Keratinocyte (primary cell): ENCODE measurements around the gene VASH2. TPM values are rescaled to one million over a fixed set of nuclear protein-coding genes. Genes with fewer than 3 reads are reported as not detected.

Experiments used
- DNase-seq: peaks from one replicate; pipeline ENCODE4 v3.0.0-alpha.2; 2011; ENCODE audit warnings: low read depth, missing footprints, low spot score
- FAIRE-seq: peaks from 2 replicates; lab custom pipeline; 2011; peaks lifted over from hg19 to GRCh38; lab: Jason Lieb, UNC
- H2AFZ ChIP-seq: 2 replicates; pipeline ENCODE4 v1.6.0; 2012; ENCODE audit warnings: low read length, control low read depth, inconsistent platforms; ENCODE audit not compliant: control insufficient read depth
- H3K27ac ChIP-seq: 2 replicates; pipeline ENCODE4 v1.5.1; 2011; ENCODE audit warnings: low read length; ENCODE audit not compliant: control insufficient read depth, insufficient read depth
- H3K27me3 ChIP-seq: 3 replicates; pipeline ENCODE4 v1.6.0; 2011; ENCODE audit warnings: low read length; ENCODE audit not compliant: control insufficient read depth, insufficient read depth; ENCODE audit errors: extremely low read depth
- H3K36me3 ChIP-seq, 2 experiments: 2 replicates in 1 of 2; 3 replicates in 1 of 2; pipeline ENCODE4 v1.5.1; 2011; ENCODE audit warnings: low read length in 2 of 2, mild to moderate bottlenecking in 1 of 2; ENCODE audit not compliant: control insufficient read depth in 2 of 2, insufficient read depth in 2 of 2; ENCODE audit errors: extremely low read depth in 1 of 2
- H3K4me1 ChIP-seq: 3 replicates; pipeline ENCODE4 v1.5.1; 2011; ENCODE audit warnings: low read length; ENCODE audit not compliant: control insufficient read depth, insufficient read depth; ENCODE audit errors: extremely low read depth
- H3K4me2 ChIP-seq: 3 replicates; pipeline ENCODE4 v1.6.0; 2011; ENCODE audit warnings: low read depth, low read length; ENCODE audit not compliant: control insufficient read depth, insufficient read depth; ENCODE audit errors: extremely low read depth
- H3K4me3 ChIP-seq, 3 experiments: fragments of 200-600 bp in 1 of 3; sonication (generic) in 1 of 3; 2 replicates in 2 of 3; 3 replicates in 1 of 3; pipeline ENCODE4 v1.5.1; 2011 to 2016; ENCODE audit warnings: low read length in 3 of 3, mild to moderate bottlenecking in 3 of 3, control low read depth in 2 of 3, inconsistent platforms in 1 of 3, low read depth in 1 of 3, mixed read lengths in 1 of 3, mixed run types in 1 of 3, moderate library complexity in 1 of 3; ENCODE audit not compliant: control insufficient read depth in 2 of 3, insufficient read depth in 2 of 3; ENCODE audit errors: extremely low read depth in 1 of 3
- H3K79me2 ChIP-seq: 2 replicates; pipeline ENCODE4 v1.6.0; 2012; ENCODE audit warnings: low read length; ENCODE audit not compliant: control insufficient read depth, insufficient read depth
- H3K9ac ChIP-seq: 3 replicates; pipeline ENCODE4 v1.6.0; 2011; ENCODE audit warnings: low read length; ENCODE audit not compliant: control insufficient read depth, insufficient read depth; ENCODE audit errors: extremely low read depth
- H3K9me1 ChIP-seq: 3 replicates; pipeline ENCODE4 v1.6.0; 2011; ENCODE audit warnings: low read length; ENCODE audit not compliant: control insufficient read depth, insufficient read depth; ENCODE audit errors: extremely low read depth
- H3K9me3 ChIP-seq: 2 replicates; pipeline ENCODE4 v1.5.1; 2012; ENCODE audit warnings: low read depth, low read length; ENCODE audit not compliant: control insufficient read depth
- H4K20me1 ChIP-seq: 3 replicates; pipeline ENCODE4 v1.6.0; 2011; ENCODE audit warnings: low read length; ENCODE audit not compliant: control insufficient read depth, insufficient read depth; ENCODE audit errors: extremely low read depth
- EZH2 ChIP-seq: IDR thresholded peaks from one replicate; pipeline ENCODE4 v1.6.1; 2012; ENCODE audit warnings: inconsistent platforms, mild to moderate bottlenecking, low read length, moderate library complexity
- dilution Hi-C: fragments of 300-500 bp; cut with MboI; formaldehyde crosslinking; loops from one replicate; pipeline ENCODE4 v1.7.0; 2020; ENCODE audit warnings: low sequenced_read_pairs; ENCODE audit not compliant: extremely low pct_ligation_motif_present
- polyA plus RNA-seq, 5 experiments: library from polyadenylated mRNA; depleted of rRNA in 3 of 5; stranded (reverse) in 3 of 5; stranded (forward) in 1 of 5; unstranded in 1 of 5; fragments of >200 nt; gene quantifications; 1 replicate in 1 of 5; 2 replicates in 3 of 5; 3 replicates in 1 of 5; pipeline versions ENCODE4 v1.2.1 to v1.2.3, GENCODE V29; 2011 to 2012; ENCODE audit warnings: missing spikeins in 2 of 5, low read depth in 1 of 5, low replicate concordance in 1 of 5
- TF ChIP-seq, protein P1 (sequence below), 3 experiments: IDR thresholded peaks in 1 of 3; conservative IDR thresholded peaks in 1 of 3; optimal IDR thresholded peaks in 1 of 3; 2 replicates in 2 of 3; 3 replicates in 1 of 3; pipeline versions ENCODE3 to v1.5.1; 2011; ENCODE audit warnings: low read length in 3 of 3, mild to moderate bottlenecking in 3 of 3, moderate library complexity in 2 of 3, control low read depth in 1 of 3, inconsistent platforms in 1 of 3; ENCODE audit not compliant: insufficient read depth in 2 of 3; ENCODE audit errors: extremely low read depth in 1 of 3

Gene VASH2
- polyA plus RNA-seq, 1 donor (not counting 4 experiments of a cell fraction or from before 2014, with no cell fraction given): 0.04 TPM

DNA sequence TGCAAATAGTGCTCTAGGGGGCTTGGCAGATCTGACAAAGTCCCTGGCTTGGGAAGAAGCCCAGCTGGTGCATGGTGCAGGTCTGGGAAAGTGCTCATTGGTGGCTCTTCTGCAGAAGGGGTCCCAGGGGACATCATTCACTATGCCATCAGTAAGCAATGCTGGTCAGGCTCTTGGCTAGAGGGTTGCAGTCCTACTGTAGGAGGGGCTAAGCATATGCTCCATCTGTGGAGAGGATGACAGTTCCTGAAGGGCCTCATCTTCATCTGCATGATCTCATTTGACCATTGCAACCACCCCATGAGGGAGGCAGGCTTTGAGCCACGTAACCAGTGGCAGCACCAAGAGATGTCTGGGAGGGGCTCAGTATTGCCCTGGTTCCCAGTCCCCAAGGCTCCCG is 31.5 kb upstream of the VASH2 start:
- no peak overlapping the region for H3K27ac ChIP-seq
- H2AFZ ChIP-seq: no peak overlapping the region
- FAIRE-seq: no peak
- H3K9me1 ChIP-seq: no peaks in the 10 kb centered on the region
- H3K9me3 ChIP-seq: no peaks in the 10 kb centered on the region
- no peaks in the 10 kb centered on the region for H3K79me2 ChIP-seq
- H3K27me3 ChIP-seq: peaks cover 2% of the 10 kb centered on the region
- TF ChIP-seq EZH2: no peak
- TF ChIP-seq, protein P1, sequence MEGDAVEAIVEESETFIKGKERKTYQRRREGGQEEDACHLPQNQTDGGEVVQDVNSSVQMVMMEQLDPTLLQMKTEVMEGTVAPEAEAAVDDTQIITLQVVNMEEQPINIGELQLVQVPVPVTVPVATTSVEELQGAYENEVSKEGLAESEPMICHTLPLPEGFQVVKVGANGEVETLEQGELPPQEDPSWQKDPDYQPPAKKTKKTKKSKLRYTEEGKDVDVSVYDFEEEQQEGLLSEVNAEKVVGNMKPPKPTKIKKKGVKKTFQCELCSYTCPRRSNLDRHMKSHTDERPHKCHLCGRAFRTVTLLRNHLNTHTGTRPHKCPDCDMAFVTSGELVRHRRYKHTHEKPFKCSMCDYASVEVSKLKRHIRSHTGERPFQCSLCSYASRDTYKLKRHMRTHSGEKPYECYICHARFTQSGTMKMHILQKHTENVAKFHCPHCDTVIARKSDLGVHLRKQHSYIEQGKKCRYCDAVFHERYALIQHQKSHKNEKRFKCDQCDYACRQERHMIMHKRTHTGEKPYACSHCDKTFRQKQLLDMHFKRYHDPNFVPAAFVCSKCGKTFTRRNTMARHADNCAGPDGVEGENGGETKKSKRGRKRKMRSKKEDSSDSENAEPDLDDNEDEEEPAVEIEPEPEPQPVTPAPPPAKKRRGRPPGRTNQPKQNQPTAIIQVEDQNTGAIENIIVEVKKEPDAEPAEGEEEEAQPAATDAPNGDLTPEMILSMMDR (optimal IDR thresholded peaks at IDR 0.05 in 1 of 3, IDR thresholded peaks at IDR 0.05 in 1 of 3, conservative IDR thresholded peaks at IDR 0.05 in 1 of 3; ENCODE audit: extremely low read depth in 1 of 3, insufficient read depth in 2 of 3, low read length in 3 of 3): no peak
- no peaks in the 10 kb centered on the region for H3K4me1 ChIP-seq
- DNase-seq: no peak
- dilution Hi-C loops: no loop called here
- H4K20me1 ChIP-seq: no peaks in the 10 kb centered on the region
- no peaks in the 10 kb centered on the region for H3K36me3 ChIP-seq
- H3K4me3 ChIP-seq: no peak overlapping the region
- no peak overlapping the region for H3K9ac ChIP-seq
- no peak overlapping the region for H3K4me2 ChIP-seq

DNA sequence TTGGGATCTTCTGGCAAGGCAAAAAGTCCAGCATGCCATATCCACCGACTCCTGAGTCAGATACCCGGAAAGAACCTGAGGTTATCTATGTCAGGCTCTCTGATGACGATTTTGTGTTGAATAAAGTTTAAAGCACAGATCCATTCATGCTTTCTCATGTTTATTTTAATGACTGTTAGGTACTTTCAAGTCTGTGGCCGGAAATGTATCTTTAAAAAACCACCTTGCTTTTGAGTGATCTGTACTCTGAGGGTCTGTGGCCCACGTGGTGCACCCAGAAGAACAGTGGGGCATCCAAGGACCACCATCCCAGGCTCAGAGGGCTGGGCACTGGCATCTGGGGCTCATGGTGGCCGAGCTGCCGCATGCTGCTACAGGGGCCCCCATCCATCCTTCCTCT is 30.1 kb upstream of the VASH2 start:
- Histone ChIP-seq H3K9ac (no peak overlapping the region), H4K20me1 (no peaks in the 10 kb centered on the region), H3K79me2 (no peaks in the 10 kb centered on the region), H3K4me2 (no peak overlapping the region), H3K4me1 (no peaks in the 10 kb centered on the region), H3K27me3 (peaks cover 5% of the 10 kb centered on the region), H3K27ac (no peak overlapping the region), H3K9me3 (no peaks in the 10 kb centered on the region), H3K9me1 (no peaks in the 10 kb centered on the region), H2AFZ (no peak overlapping the region), H3K36me3 (no peaks in the 10 kb centered on the region), H3K4me3 (no peak overlapping the region)
- dilution Hi-C loops: no loop called here
- FAIRE-seq (no peak), DNase-seq (no peak)
- no peak for TF ChIP-seq EZH2
- TF ChIP-seq, protein P1 (optimal IDR thresholded peaks at IDR 0.05 in 1 of 3, IDR thresholded peaks at IDR 0.05 in 1 of 3, conservative IDR thresholded peaks at IDR 0.05 in 1 of 3; ENCODE audit: extremely low read depth in 1 of 3, insufficient read depth in 2 of 3, low read length in 3 of 3): no peak
